HG03108 (cell line): ENCODE measurements around the gene TCEAL7.

Source experiments
- ATAC-seq: cut with Tn5 transposase; IDR thresholded peaks from one replicate; pipeline ENCODE4 v1.9.1; 2021; ENCODE audit warnings: moderate library complexity; ENCODE audit not compliant: unreplicated experiment

The TCEAL7 gene

DNA sequence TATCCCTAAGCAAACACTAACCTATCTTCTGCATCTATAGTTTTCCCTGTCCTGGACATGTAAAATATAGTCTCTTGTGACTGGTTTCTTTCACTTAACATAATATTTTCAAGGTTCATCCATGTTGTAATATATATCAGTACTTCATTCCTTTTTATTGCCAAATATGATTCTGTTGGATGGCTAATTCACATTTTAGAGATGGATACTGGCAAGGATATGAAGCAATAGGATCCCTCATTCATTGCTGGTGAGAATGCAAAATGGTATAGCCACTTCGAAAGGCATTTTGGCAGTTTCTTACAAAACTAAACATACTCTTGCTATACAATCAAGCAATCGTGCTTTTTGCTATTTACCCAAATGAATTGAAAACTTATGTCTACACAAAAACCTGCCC is 33.0 kb downstream of the TCEAL7 start:
- no peak for ATAC-seq

GRCh38 chrX:103367502-103367901 is 37.5 kb downstream of the TCEAL7 start:
- no peak for ATAC-seq

DNA sequence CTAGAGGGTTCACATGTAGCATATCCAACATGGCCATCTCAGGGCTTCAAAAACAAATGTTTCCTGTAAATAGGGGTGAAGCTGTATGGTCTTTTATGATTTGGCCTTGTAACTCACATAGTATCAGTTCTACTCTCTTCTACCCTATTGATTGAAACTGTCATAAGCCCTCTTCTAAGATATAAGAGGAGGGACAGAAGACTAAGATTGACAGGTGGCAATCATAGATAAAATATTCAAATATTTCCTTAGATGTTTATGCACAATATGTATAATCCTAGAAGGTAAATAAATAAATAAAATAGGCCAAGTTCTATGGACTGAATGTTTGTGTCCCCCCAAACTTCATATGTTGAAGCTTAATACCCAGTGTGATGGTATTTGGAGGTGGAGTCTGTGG is 39.4 kb downstream of the TCEAL7 start:
- no peak for ATAC-seq

GRCh38 chrX:103372886-103373285 is 42.8 kb downstream of the TCEAL7 start:
- no peak for ATAC-seq

- no peak for ATAC-seq
Measured at GRCh38 chrX:103373581-103373980, 43.5 kb downstream of the TCEAL7 start.

DNA sequence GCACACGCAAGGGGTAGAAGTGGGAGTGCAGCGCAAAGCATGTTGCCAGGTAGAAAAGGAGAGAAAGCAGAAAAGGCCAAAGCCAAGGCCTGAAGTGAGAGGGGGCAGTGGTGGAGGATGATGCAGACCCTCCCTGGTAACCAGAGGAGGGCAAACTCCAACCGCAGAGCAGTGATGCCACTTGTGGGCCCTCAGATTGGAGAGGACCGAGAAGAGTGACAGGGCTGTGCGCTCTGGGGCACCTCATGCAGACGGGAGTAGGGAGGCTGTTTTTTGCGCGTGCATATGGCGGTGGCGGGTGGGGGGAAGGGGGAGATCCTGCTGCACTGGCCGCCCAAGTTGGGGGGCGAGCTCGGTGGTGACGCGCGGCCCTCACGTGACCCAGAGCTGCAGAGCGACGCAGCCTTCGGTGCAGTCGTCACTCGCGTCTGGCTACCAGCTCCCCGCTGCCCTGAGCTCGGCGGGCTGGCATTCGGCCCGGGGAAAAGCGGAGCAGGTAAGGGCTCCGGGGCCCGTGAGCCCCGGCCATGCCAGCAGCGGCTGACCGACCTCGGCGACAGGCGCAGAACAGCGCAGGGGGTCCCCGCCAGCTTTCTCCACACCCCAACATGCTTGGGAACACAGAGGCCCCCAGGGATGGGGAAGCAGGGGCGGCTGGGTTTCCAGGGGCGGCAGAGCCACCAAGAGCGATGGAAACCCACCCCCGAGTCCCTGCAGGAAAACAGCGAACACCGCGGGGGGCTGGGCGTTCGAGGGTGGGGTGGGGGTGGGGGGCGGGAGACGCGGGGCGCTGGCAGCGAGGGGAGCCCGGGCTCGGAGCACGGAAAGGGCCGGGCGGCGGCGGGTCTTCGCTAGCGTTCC is 46.3 kb downstream of the TCEAL7 start, which contains the start of gene BEX3:
TSS of gene BEX3 (plus strand) at position 421 of the 861 bp plus-strand sequence. CDS start 984 bp downstream, outside the sequence.
- ATAC-seq, result no peak

GRCh38 chrX:103376979-103377324 is 46.9 kb downstream of the TCEAL7 start:
- no peak for ATAC-seq

- no peak for ATAC-seq
Measured at GRCh38 chrX:103378990-103379389, 49.0 kb downstream of the TCEAL7 start.
